IPS-15b (cell line): ENCODE data around the gene LYRM7.

Experiments
- H3K27me3 ChIP-seq: one replicate; pipeline ENCODE4 v1.6.1; 2013; ENCODE audit warnings: low read length; ENCODE audit not compliant: control insufficient read depth, insufficient read depth
- H3K36me3 ChIP-seq: one replicate; pipeline ENCODE4 v1.6.1; 2013; ENCODE audit warnings: low read length; ENCODE audit not compliant: control insufficient read depth, insufficient read depth
- H3K4me1 ChIP-seq: one replicate; pipeline ENCODE4 v1.6.1; 2013; ENCODE audit warnings: mild to moderate bottlenecking, low read length; ENCODE audit not compliant: control insufficient read depth, insufficient read depth
- H3K4me3 ChIP-seq: one replicate; pipeline ENCODE4 v1.5.1; 2013; ENCODE audit warnings: low read depth, low read length
- H3K9ac ChIP-seq: one replicate; pipeline ENCODE4 v1.6.1; 2013; ENCODE audit warnings: low read depth, mild to moderate bottlenecking, low read length
- H3K9me3 ChIP-seq: one replicate; pipeline ENCODE4 v1.6.1; 2013; ENCODE audit warnings: mild to moderate bottlenecking, low read length; ENCODE audit not compliant: control insufficient read depth, insufficient read depth

Gene LYRM7

GRCh38 chr5:131223751-131224386 lies 53.1 kb downstream of the LYRM7 start:
- Histone ChIP-seq H3K4me3 (no peak overlapping the region), H3K27me3 (no peaks in the 10 kb centered on the region), H3K9me3 (no peaks in the 10 kb centered on the region), H3K4me1 (no peaks in the 10 kb centered on the region), H3K36me3 (no peaks in the 10 kb centered on the region), H3K9ac (no peak overlapping the region)

DNA sequence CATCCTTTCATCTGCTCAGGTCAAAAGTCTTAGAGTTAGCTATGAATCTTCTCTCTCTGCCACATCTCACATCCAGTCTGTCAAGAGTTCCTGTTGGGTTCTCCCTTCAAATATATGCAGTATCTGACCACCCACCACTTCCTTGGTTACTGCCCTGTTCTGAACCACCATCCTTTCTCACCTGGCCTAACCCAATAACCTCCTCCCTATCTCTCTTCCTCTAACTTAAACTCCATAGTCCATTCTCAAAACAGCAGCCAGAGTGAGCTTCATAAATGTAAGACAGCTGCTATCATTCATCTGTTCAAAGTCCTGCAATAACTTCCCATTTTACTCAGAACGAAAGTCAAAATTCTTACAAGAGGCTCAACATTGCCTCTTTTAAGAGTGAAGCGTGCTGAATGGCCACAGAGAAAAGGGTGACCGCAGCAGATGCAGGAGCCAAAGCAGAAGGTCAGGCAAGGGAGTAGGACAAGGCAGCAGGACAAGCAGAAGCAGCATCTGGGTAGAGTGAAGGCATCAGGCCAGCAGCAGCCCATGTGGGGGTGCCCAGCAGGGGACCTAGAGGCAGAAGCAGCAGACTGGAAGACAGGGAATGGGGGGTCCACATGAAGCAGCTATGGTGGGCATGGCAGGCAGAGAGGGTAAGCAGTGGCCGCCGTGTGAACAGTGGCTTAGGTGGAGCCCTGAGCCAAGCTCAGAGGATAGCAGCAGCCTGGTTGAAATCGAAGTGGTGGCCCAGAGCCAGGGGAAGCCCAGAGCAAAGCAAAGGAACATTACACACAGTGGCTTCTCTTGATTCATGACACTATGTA lies 53.9 kb downstream of the LYRM7 start:
- Histone ChIP-seq H3K9me3 (no peaks in the 10 kb centered on the region), H3K4me1 (no peaks in the 10 kb centered on the region), H3K4me3 (no peak overlapping the region), H3K36me3 (no peaks in the 10 kb centered on the region), H3K27me3 (no peaks in the 10 kb centered on the region), H3K9ac (no peak overlapping the region)

GRCh38 chr5:131225282-131225974 lies 54.7 kb downstream of the LYRM7 start:
- Histone ChIP-seq H3K4me1 (no peaks in the 10 kb centered on the region), H3K36me3 (no peaks in the 10 kb centered on the region), H3K27me3 (no peaks in the 10 kb centered on the region), H3K9ac (no peak overlapping the region), H3K9me3 (no peaks in the 10 kb centered on the region), H3K4me3 (no peak overlapping the region)

DNA sequence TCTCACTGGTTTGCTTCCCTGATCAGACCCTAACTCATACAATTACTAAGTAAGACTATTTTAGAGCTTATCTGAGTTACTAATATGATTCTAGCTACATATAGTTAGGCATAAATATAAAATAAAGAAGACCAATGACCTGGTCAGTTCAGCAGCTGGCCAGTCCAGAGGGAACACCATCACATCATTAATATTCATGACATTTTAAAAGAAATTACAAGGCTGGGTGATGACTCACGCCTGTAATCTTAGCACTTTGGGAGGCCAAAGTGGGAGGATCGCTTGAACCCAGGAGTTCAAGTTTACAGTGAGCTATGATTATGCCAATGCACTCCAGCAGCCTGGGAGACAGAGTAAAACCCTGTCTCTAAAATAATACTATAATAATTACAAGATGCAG lies 56.2 kb downstream of the LYRM7 start:
- Histone ChIP-seq H3K36me3 (no peaks in the 10 kb centered on the region), H3K4me3 (no peak overlapping the region), H3K4me1 (no peaks in the 10 kb centered on the region)

DNA sequence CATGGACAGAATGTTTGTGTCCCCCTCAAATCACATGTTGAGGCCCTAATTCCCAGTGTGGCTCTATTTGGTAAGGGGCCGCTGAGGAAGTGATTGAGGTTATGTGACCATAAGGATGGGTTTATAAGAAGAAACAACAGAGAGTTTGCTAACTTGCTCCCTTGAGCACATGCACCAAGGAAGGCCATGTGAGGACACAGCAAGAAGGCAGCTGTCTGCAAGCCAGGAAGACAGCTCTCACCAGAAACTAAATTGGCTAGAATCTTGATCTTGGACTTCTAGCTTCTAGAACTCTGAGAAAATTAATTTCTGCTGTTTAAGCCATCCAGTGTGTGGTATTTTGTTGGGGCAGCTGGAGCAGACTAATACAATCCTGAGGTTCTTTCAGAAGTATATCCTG lies 57.9 kb downstream of the LYRM7 start:
- no peaks in the 10 kb centered on the region for H3K36me3 ChIP-seq
- H3K4me3 ChIP-seq: no peak overlapping the region
- no peaks in the 10 kb centered on the region for H3K4me1 ChIP-seq
- no peaks in the 10 kb centered on the region for H3K9me3 ChIP-seq
- no peaks in the 10 kb centered on the region for H3K27me3 ChIP-seq
- H3K9ac ChIP-seq: no peak overlapping the region

More for the DNA sequence above, 56.2 kb downstream of the LYRM7 start:
- H3K27me3 ChIP-seq: no peaks in the 10 kb centered on the region
- H3K9ac ChIP-seq: no peak overlapping the region
- H3K9me3 ChIP-seq: no peaks in the 10 kb centered on the region

- Histone ChIP-seq H3K4me3 (no peak overlapping the region), H3K4me1 (no peaks in the 10 kb centered on the region), H3K9me3 (no peaks in the 10 kb centered on the region), H3K36me3 (no peaks in the 10 kb centered on the region), H3K9ac (no peak overlapping the region), H3K27me3 (no peaks in the 10 kb centered on the region)
These were observed 58.9 kb downstream of the LYRM7 start for GRCh38 chr5:131229623-131230022.

DNA sequence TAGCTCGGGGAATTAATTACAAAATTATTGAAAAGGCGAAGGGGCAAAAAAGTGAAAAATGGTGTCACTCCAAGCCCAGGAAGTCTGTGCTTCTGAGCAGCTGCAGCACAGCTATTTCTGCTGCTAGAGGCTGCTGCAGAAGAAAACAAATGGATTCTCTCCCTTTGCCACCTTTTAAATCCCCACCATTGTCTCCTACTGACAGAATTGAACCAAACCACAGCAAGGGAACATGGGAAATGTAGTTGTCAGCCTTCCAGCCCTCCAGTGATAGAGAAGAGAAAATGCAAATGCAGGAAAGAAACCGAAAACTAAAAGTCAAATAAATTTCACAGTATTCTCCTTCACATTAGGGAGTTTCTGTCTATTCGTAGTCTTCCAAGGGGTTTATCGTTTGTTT lies 59.7 kb downstream of the LYRM7 start:
- H3K9ac ChIP-seq: no peak overlapping the region

GRCh38 chr5:131239686-131240085 lies 68.9 kb downstream of the LYRM7 start:
- Histone ChIP-seq H3K36me3 (no peaks in the 10 kb centered on the region), H3K27me3 (no peaks in the 10 kb centered on the region), H3K4me1 (no peaks in the 10 kb centered on the region), H3K4me3 (no peak overlapping the region), H3K9ac (no peak overlapping the region), H3K9me3 (no peaks in the 10 kb centered on the region)

More for the DNA sequence above, 59.7 kb downstream of the LYRM7 start:
- Histone ChIP-seq H3K4me1 (no peaks in the 10 kb centered on the region), H3K27me3 (no peaks in the 10 kb centered on the region), H3K4me3 (no peak overlapping the region), H3K36me3 (no peaks in the 10 kb centered on the region), H3K9me3 (no peaks in the 10 kb centered on the region)

GRCh38 chr5:131242728-131243255 lies 72.0 kb downstream of the LYRM7 start:
- Histone ChIP-seq H3K36me3 (no peaks in the 10 kb centered on the region), H3K4me3 (no peak overlapping the region), H3K9ac (no peak overlapping the region), H3K4me1 (no peaks in the 10 kb centered on the region), H3K9me3 (no peaks in the 10 kb centered on the region), H3K27me3 (no peaks in the 10 kb centered on the region)

- Histone ChIP-seq H3K36me3 (no peaks in the 10 kb centered on the region), H3K9ac (no peak overlapping the region), H3K4me3 (no peak overlapping the region), H3K9me3 (no peaks in the 10 kb centered on the region), H3K27me3 (no peaks in the 10 kb centered on the region), H3K4me1 (no peaks in the 10 kb centered on the region)
These were observed 74.6 kb downstream of the LYRM7 start for GRCh38 chr5:131245312-131245711.

DNA sequence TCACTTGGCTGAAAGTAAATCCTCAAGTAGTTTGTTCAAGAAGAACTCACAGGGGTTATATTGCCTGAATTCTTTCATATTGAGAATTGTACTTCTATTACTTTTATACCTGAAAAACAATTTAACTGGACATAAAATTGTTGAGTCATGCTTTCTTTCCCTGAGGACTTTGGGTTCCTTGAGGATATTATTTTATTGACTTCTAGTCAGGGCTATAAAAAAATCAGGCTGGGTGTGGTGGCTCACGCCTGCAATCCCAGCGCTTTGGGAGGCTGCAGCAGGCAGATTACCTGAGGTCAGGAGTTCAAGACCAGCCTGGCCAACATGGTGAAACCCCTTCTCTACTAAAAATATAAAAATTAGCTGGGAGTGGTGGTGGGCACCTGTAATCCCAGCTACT lies 75.2 kb downstream of the LYRM7 start:
- no peaks in the 10 kb centered on the region for H3K4me1 ChIP-seq
- H3K36me3 ChIP-seq: no peaks in the 10 kb centered on the region
- no peak overlapping the region for H3K9ac ChIP-seq
- no peaks in the 10 kb centered on the region for H3K9me3 ChIP-seq
- no peaks in the 10 kb centered on the region for H3K27me3 ChIP-seq
- H3K4me3 ChIP-seq: no peak overlapping the region
